B cell (primary cell): ENCODE results near the gene C1orf122. TPM values are rescaled to one million over a fixed set of nuclear protein-coding genes. Genes with fewer than 3 reads are reported as not detected.
A peak's percentile ranks its signal among the peaks of the same experiment; 100 is the strongest.

Experiments
- ATAC-seq: fragments of 200-7000 bp; cut with Tn5 transposase; one replicate; pipeline ENCODE4 v1.10.0; 2021; ENCODE audit warnings: low read depth, mild to moderate bottlenecking, moderate number of reproducible peaks, moderate library complexity
- CTCF ChIA-PET: fragments of 350-600 bp; sonication (Branson Sonifier 250); formaldehyde crosslinking; loops from one replicate; lab custom pipeline; 2021; ENCODE audit warnings: antibody characterized with exemption, inconsistent platforms; lab: Charles Lee
- POLR2A ChIA-PET: fragments of 350-600 bp; sonication (Branson Sonifier 250); formaldehyde crosslinking; loops from one replicate; lab custom pipeline; 2021; ENCODE audit warnings: antibody characterized with exemption; lab: Charles Lee
- DNase-seq: peaks from one replicate; pipeline ENCODE4 v3.0.0; 2013
- H2AFZ ChIP-seq: 2 replicates; pipeline ENCODE4 v1.6.1; 2012; ENCODE audit warnings: mild to moderate bottlenecking, low read depth, low read length; ENCODE audit not compliant: insufficient read depth, poor library complexity, severe bottlenecking
- H3K27ac ChIP-seq, 2 donors: 1 replicate in 1 of 2; 2 replicates in 1 of 2; pipeline ENCODE4 v1.5.1; 2012 to 2013; ENCODE audit warnings: low read length in 2 of 2, mild to moderate bottlenecking in 2 of 2, moderate library complexity in 1 of 2
- H3K27me3 ChIP-seq, 4 experiments: fragments of 200-600 bp in 1 of 4; sonication (generic) in 1 of 4; replicated peaks in 1 of 4; 1 replicate in 2 of 4; 2 replicates in 2 of 4; pipeline versions ENCODE4 v1.6.1 to v1.7.0; 2013 to 2016; ENCODE audit warnings: low read length in 3 of 4, mild to moderate bottlenecking in 2 of 4, mixed read lengths in 1 of 4, moderate library complexity in 1 of 4; ENCODE audit not compliant: insufficient read depth in 4 of 4, control insufficient read depth in 3 of 4; ENCODE audit errors: control extremely low read depth in 1 of 4
- H3K36me3 ChIP-seq, 2 experiments: replicated peaks in 1 of 2; 1 replicate in 1 of 2; 2 replicates in 1 of 2; pipeline versions ENCODE4 v1.6.1 to v1.7.1; 2013; ENCODE audit warnings: low read length in 1 of 2; ENCODE audit not compliant: insufficient read depth in 2 of 2, control insufficient read depth in 1 of 2; ENCODE audit errors: control extremely low read depth in 1 of 2, extremely low read depth in 1 of 2
- H3K4me1 ChIP-seq, 2 donors: fragments of 200-600 bp in 1 of 2; sonication (generic) in 1 of 2; 1 replicate in 1 of 2; 2 replicates in 1 of 2; pipeline versions ENCODE4 v1.5.1 to v1.6.1; 2013 to 2017; ENCODE audit warnings: low read length in 2 of 2; ENCODE audit not compliant: control insufficient read depth in 2 of 2, insufficient read depth in 2 of 2
- H3K4me2 ChIP-seq: replicated peaks from 2 replicates; pipeline ENCODE3; 2012; ENCODE audit warnings: mild to moderate bottlenecking, low read depth, low read length; ENCODE audit not compliant: poor library complexity, severe bottlenecking
- H3K4me3 ChIP-seq, 5 experiments: fragments of 200-600 bp in 1 of 5; sonication (generic) in 1 of 5; 1 replicate in 3 of 5; 2 replicates in 2 of 5; pipeline versions ENCODE4 v1.5.1 to v1.7.0; 2011 to 2016; ENCODE audit warnings: low read length in 4 of 5, mild to moderate bottlenecking in 4 of 5, low read depth in 2 of 5, control low read depth in 1 of 5, moderate library complexity in 1 of 5; ENCODE audit not compliant: insufficient read depth in 1 of 5; ENCODE audit errors: control extremely low read depth in 1 of 5, extremely low read depth in 1 of 5
- H3K79me2 ChIP-seq: fragments of 200-600 bp; sonication (generic); one replicate; pipeline ENCODE4 v1.6.0; 2016; ENCODE audit warnings: low read length; ENCODE audit not compliant: control insufficient read depth, insufficient read depth
- H3K9ac ChIP-seq: fragments of 200-600 bp; sonication (generic); 2 replicates; pipeline ENCODE4 v1.6.1; 2017; ENCODE audit warnings: mild to moderate bottlenecking, low read length, moderate library complexity
- H3K9me3 ChIP-seq, 3 donors: one replicate each; pipeline versions ENCODE4 v1.6.1 to v1.7.1; 2013; ENCODE audit warnings: low read length in 2 of 3; ENCODE audit not compliant: control insufficient read depth in 2 of 3, insufficient read depth in 1 of 3; ENCODE audit errors: control extremely low read depth in 1 of 3
- H4K20me1 ChIP-seq: 2 replicates; pipeline ENCODE4 v1.6.0; 2012; ENCODE audit warnings: mild to moderate bottlenecking, low read length; ENCODE audit not compliant: insufficient read depth, control insufficient read depth, poor library complexity, severe bottlenecking
- H3K27ac Mint-ChIP-seq: one replicate; pipeline ENCODE4 v1.8.0; 2021; ENCODE audit warnings: mixed read lengths
- H3K27me3 Mint-ChIP-seq: one replicate; pipeline ENCODE4 v1.8.0; 2021; ENCODE audit warnings: mixed read lengths
- H3K4me1 Mint-ChIP-seq: one replicate; pipeline ENCODE4 v1.8.0; 2021; ENCODE audit warnings: mixed read lengths
- H3K4me3 Mint-ChIP-seq: one replicate; pipeline ENCODE4 v1.8.0; 2021; ENCODE audit warnings: mixed read lengths
- H3K9me3 Mint-ChIP-seq: one replicate; pipeline ENCODE4 v1.8.0; 2022; ENCODE audit warnings: mixed read lengths; ENCODE audit not compliant: insufficient read depth
- CTCF ChIP-seq: fragments of 200-600 bp; IDR thresholded peaks from one replicate; pipeline ENCODE4 v1.8.0; 2022; ENCODE audit warnings: antibody characterized with exemption, mild to moderate bottlenecking
- EZH2 ChIP-seq: IDR thresholded peaks from 2 replicates; pipeline ENCODE4 v1.6.1; 2012; ENCODE audit warnings: borderline replicate concordance, low read depth, mild to moderate bottlenecking, moderate library complexity, low read length; ENCODE audit not compliant: insufficient read depth, poor library complexity, severe bottlenecking
- WGBS: methylation state at CpG from one replicate; pipeline ENCODE4 v1.1.5; 2013; ENCODE audit warnings: missing lambda C conversion rate; ENCODE audit not compliant: insufficient coverage; 5-methylcytosine and 5-hydroxymethylcytosine counted together
- intact Hi-C: fragments of 100-400 bp; cut with micrococcal nuclease; formaldehyde crosslinking; loops from one replicate; pipeline ENCODE4 v1.10.0; 2022
- polyA plus RNA-seq: library from polyadenylated mRNA; depleted of rRNA; stranded (reverse); fragments of >200 nt; gene quantifications from 2 replicates; pipeline ENCODE4 v1.2.3, GENCODE V29; 2012
- total RNA-seq, 2 donors: library from RNA; stranded (reverse); fragments of 120-200 nt in 1 of 2; gene quantifications; 1 replicate in 1 of 2; 2 replicates in 1 of 2; pipeline versions ENCODE4 v1.2.3 to v1.2.4, GENCODE V29; 2013 to 2022

C1orf122 gene
- total and polyA plus RNA-seq, 2 donors (not counting 1 experiment from before 2014, with no cell fraction given), result 15.7 to 16.9 TPM

DNA sequence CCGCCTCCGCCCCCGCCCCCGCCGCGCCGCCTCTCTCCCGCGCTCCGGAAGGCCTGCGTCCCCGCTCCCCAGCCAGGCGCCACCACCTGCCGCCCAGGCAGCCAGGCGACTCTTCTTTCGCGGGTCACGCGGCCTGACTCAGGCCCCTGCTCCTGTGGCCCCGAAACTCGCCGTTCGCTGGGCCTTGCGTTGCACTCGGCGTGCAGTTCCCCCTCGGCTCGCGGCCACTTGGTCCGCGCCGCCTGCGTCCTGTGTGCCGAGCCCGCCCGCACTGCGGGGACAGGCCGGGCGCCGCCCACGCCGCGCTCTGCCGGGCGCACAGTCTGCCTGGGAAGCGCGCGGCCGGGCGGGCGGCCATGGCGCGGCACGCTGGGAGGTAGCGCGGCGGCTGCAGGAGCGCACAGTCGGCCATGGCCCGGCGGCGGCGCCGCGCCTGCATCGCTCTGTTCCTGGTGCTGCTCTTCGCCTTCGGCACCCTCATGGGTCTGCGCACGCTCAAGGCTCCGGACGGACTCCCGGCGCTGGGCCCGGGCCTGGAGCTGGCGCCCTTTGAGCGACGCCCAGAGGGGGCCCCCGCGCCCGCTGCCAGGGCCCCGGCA is 13.7 kb upstream of the C1orf122 start, which contains the start of gene MANEAL:
MANEAL (plus strand) TSS at position 75 of the 599 bp plus-strand sequence; CDS start at position 411, 336 bp downstream.
- no peaks in the 10 kb centered on the region for H3K9me3 ChIP-seq
- ATAC-seq, result peak; percentile 90
- peak within 1 kb of the TSS in 4 of 5 experiments; percentile 40 to 66 (median 62) for H3K4me3 ChIP-seq
- DNase-seq, result peak; percentile 71
- TF ChIP-seq EZH2, result no peak
- TF ChIP-seq CTCF, result no peak
- H3K27me3 ChIP-seq, result peaks cover 0 to 17% (median 1%) of the 10 kb centered on the region in 4 experiments
- ChIA-PET POLR2A (interaction anchor here (1.2 kb wide), 1 partner anchor 105 kb away, joined by 3 read pairs; no protein-coding TSS in a partner anchor), CTCF (no interaction called here)
- peaks cover 11% of the 10 kb centered on the region for H4K20me1 ChIP-seq
- peak within 1 kb of the TSS; percentile 84 for H2AFZ ChIP-seq
- under 1% methylated on average over 72 of the region's 82 CpGs for WGBS
- peaks cover 12% of the 10 kb centered on the region for H3K27me3 Mint-ChIP-seq
- no peaks in the 10 kb centered on the region for H3K79me2 ChIP-seq
- peaks cover 18% of the 10 kb centered on the region for H3K4me1 Mint-ChIP-seq
- H3K4me3 Mint-ChIP-seq, result peak within 1 kb of the TSS; percentile 85
- H3K9ac ChIP-seq, result peak within 1 kb of the TSS; percentile 63
- peaks cover 0 to 2% of the 10 kb centered on the region in 2 experiments for H3K36me3 ChIP-seq
- H3K9me3 Mint-ChIP-seq, result no peaks in the 10 kb centered on the region
- intact Hi-C loops, result loop anchor here (2.0 to 5.0 kb wide), 2 partner anchors 17 to 102 kb away; partner anchors contain the start of gene CDCA8
- H3K27ac ChIP-seq, result no peak within 1 kb of the TSS
- peak within 1 kb of the TSS; percentile 53 for H3K27ac Mint-ChIP-seq
- peaks cover 15 to 18% of the 10 kb centered on the region in 2 donors for H3K4me1 ChIP-seq
- peak within 1 kb of the TSS; percentile 93 for H3K4me2 ChIP-seq
